ENCODE measurements around the gene EXOC6B.
A peak's percentile ranks its signal among the peaks of the same experiment; 100 is the strongest.

EXOC6B gene

GRCh38 chr2:72145658-72146329, 680.0 kb downstream of the EXOC6B start:
- no peak overlapping the region for H3K4me3 Mint-ChIP-seq
- H3K27ac Mint-ChIP-seq, result peak overlapping the region; percentile 72
- H3K4me1 Mint-ChIP-seq (ENCODE audit: low read depth), result peaks cover 11% of the 10 kb centered on the region
- H3K27me3 Mint-ChIP-seq (ENCODE audit: low read depth), result peaks cover 72% of the 10 kb centered on the region
- peaks cover 5% of the 10 kb centered on the region for H3K36me3 Mint-ChIP-seq (ENCODE audit: low read depth)
- H3K9me3 Mint-ChIP-seq, result no peaks in the 10 kb centered on the region

GRCh38 chr2:72145289-72145657, 680.6 kb downstream of the EXOC6B start:
- H3K27me3 Mint-ChIP-seq (ENCODE audit: low read depth), result peaks cover 67% of the 10 kb centered on the region
- H3K27ac Mint-ChIP-seq, result peak overlapping the region; percentile 72
- H3K4me1 Mint-ChIP-seq (ENCODE audit: low read depth), result peaks cover 11% of the 10 kb centered on the region
- H3K36me3 Mint-ChIP-seq (ENCODE audit: low read depth), result peaks cover 5% of the 10 kb centered on the region
- H3K9me3 Mint-ChIP-seq, result no peaks in the 10 kb centered on the region
- H3K4me3 Mint-ChIP-seq, result no peak overlapping the region

- H3K4me1 Mint-ChIP-seq (ENCODE audit: low read depth), result peaks cover 7% of the 10 kb centered on the region
- H3K4me3 Mint-ChIP-seq, result no peak overlapping the region
- peaks cover 62% of the 10 kb centered on the region for H3K27me3 Mint-ChIP-seq (ENCODE audit: low read depth)
- H3K27ac Mint-ChIP-seq, result no peak overlapping the region
- H3K9me3 Mint-ChIP-seq, result no peaks in the 10 kb centered on the region
- H3K36me3 Mint-ChIP-seq (ENCODE audit: low read depth), result peaks cover 2% of the 10 kb centered on the region
These were observed 681.1 kb downstream of the EXOC6B start for GRCh38 chr2:72144632-72145288.

GRCh38 chr2:72144274-72144631, 681.6 kb downstream of the EXOC6B start:
- Mint-ChIP-seq H3K27ac (no peak overlapping the region), H3K27me3 (ENCODE audit: low read depth) (peaks cover 57% of the 10 kb centered on the region), H3K4me1 (ENCODE audit: low read depth) (peaks cover 7% of the 10 kb centered on the region), H3K4me3 (no peak overlapping the region), H3K36me3 (ENCODE audit: low read depth) (peaks cover 2% of the 10 kb centered on the region), H3K9me3 (no peaks in the 10 kb centered on the region)

- Mint-ChIP-seq H3K27ac (no peak overlapping the region), H3K36me3 (ENCODE audit: low read depth) (peaks cover 2% of the 10 kb centered on the region), H3K27me3 (ENCODE audit: low read depth) (peaks cover 51% of the 10 kb centered on the region), H3K4me1 (ENCODE audit: low read depth) (peaks cover 7% of the 10 kb centered on the region), H3K4me3 (no peak overlapping the region), H3K9me3 (no peaks in the 10 kb centered on the region)
These were observed 682.2 kb downstream of the EXOC6B start for GRCh38 chr2:72143441-72144273.

- peaks cover 43% of the 10 kb centered on the region for H3K27me3 Mint-ChIP-seq (ENCODE audit: low read depth)
- peaks cover 2% of the 10 kb centered on the region for H3K36me3 Mint-ChIP-seq (ENCODE audit: low read depth)
- peaks cover 2% of the 10 kb centered on the region for H3K4me1 Mint-ChIP-seq (ENCODE audit: low read depth)
- no peak overlapping the region for H3K4me3 Mint-ChIP-seq
- no peak overlapping the region for H3K27ac Mint-ChIP-seq
- H3K9me3 Mint-ChIP-seq, result no peaks in the 10 kb centered on the region
These were observed 683.0 kb downstream of the EXOC6B start for GRCh38 chr2:72142570-72143440.

GRCh38 chr2:72141881-72142451, 683.9 kb downstream of the EXOC6B start:
- H3K4me1 Mint-ChIP-seq (ENCODE audit: low read depth), result peaks cover 2% of the 10 kb centered on the region
- H3K36me3 Mint-ChIP-seq (ENCODE audit: low read depth), result peaks cover 2% of the 10 kb centered on the region
- H3K9me3 Mint-ChIP-seq, result no peaks in the 10 kb centered on the region
- no peak overlapping the region for H3K27ac Mint-ChIP-seq
- no peak overlapping the region for H3K4me3 Mint-ChIP-seq
- peaks cover 38% of the 10 kb centered on the region for H3K27me3 Mint-ChIP-seq (ENCODE audit: low read depth)

GRCh38 chr2:72141032-72141645, 684.7 kb downstream of the EXOC6B start:
- peaks cover 30% of the 10 kb centered on the region for H3K27me3 Mint-ChIP-seq (ENCODE audit: low read depth)
- H3K27ac Mint-ChIP-seq, result no peak overlapping the region
- H3K9me3 Mint-ChIP-seq, result no peaks in the 10 kb centered on the region
- H3K4me3 Mint-ChIP-seq, result no peak overlapping the region
- H3K4me1 Mint-ChIP-seq (ENCODE audit: low read depth), result peaks cover 2% of the 10 kb centered on the region
- H3K36me3 Mint-ChIP-seq (ENCODE audit: low read depth), result no peaks in the 10 kb centered on the region

GRCh38 chr2:72140621-72140960, 685.2 kb downstream of the EXOC6B start:
- H3K36me3 Mint-ChIP-seq (ENCODE audit: low read depth), result no peaks in the 10 kb centered on the region
- H3K4me3 Mint-ChIP-seq, result no peak overlapping the region
- H3K9me3 Mint-ChIP-seq, result no peaks in the 10 kb centered on the region
- H3K4me1 Mint-ChIP-seq (ENCODE audit: low read depth), result peaks cover 2% of the 10 kb centered on the region
- H3K27ac Mint-ChIP-seq, result no peak overlapping the region
- H3K27me3 Mint-ChIP-seq (ENCODE audit: low read depth), result peaks cover 24% of the 10 kb centered on the region

GRCh38 chr2:72139874-72140620, 685.8 kb downstream of the EXOC6B start:
- no peaks in the 10 kb centered on the region for H3K36me3 Mint-ChIP-seq (ENCODE audit: low read depth)
- H3K27ac Mint-ChIP-seq, result no peak overlapping the region
- H3K27me3 Mint-ChIP-seq (ENCODE audit: low read depth), result peaks cover 21% of the 10 kb centered on the region
- no peaks in the 10 kb centered on the region for H3K4me1 Mint-ChIP-seq (ENCODE audit: low read depth)
- no peaks in the 10 kb centered on the region for H3K9me3 Mint-ChIP-seq
- H3K4me3 Mint-ChIP-seq, result no peak overlapping the region

- H3K27me3 Mint-ChIP-seq (ENCODE audit: low read depth), result peaks cover 21% of the 10 kb centered on the region
- no peaks in the 10 kb centered on the region for H3K9me3 Mint-ChIP-seq
- no peak overlapping the region for H3K27ac Mint-ChIP-seq
- H3K36me3 Mint-ChIP-seq (ENCODE audit: low read depth), result no peaks in the 10 kb centered on the region
- H3K4me3 Mint-ChIP-seq, result no peak overlapping the region
- H3K4me1 Mint-ChIP-seq (ENCODE audit: low read depth), result no peaks in the 10 kb centered on the region
These were observed 686.4 kb downstream of the EXOC6B start for GRCh38 chr2:72139471-72139873.

- H3K9me3 Mint-ChIP-seq, result no peaks in the 10 kb centered on the region
- H3K4me3 Mint-ChIP-seq, result no peak overlapping the region
- H3K27me3 Mint-ChIP-seq (ENCODE audit: low read depth), result peaks cover 18% of the 10 kb centered on the region
- H3K36me3 Mint-ChIP-seq (ENCODE audit: low read depth), result no peaks in the 10 kb centered on the region
- no peaks in the 10 kb centered on the region for H3K4me1 Mint-ChIP-seq (ENCODE audit: low read depth)
- H3K27ac Mint-ChIP-seq, result no peak overlapping the region
These were observed 686.9 kb downstream of the EXOC6B start for GRCh38 chr2:72138921-72139381.
